ENCODE measurements around the gene QKI. TPM values are rescaled to one million over a fixed set of nuclear protein-coding genes. Genes with fewer than 3 reads are reported as not detected.

QKI gene
- total RNA-seq, 4 donors from 2014 or later = 126 to 199 (median 142) TPM

GRCh38 chr6:163548624-163549023 is 134.1 kb downstream of the QKI start:
- no peak overlapping the region for H3K4me3 ChIP-seq (ENCODE audit: low read depth, poor library complexity, severe bottlenecking)
- intact Hi-C loops (cut with DNase I; ENCODE audit: low total_unique reads) = no loop called here
- TF ChIP-seq CTCF (IDR thresholded peaks at IDR 0.05) (no peak), POLR2A (IDR thresholded peaks at IDR 0.05) (no peak)
- WGBS, 2 donors = 97 to 100% methylated on average over 3 of the region's 3 CpGs
- DNase-seq (ENCODE audit: low spot score in 2 of 2) = no peak

- TF ChIP-seq POLR2A (IDR thresholded peaks at IDR 0.05) (no peak), CTCF (IDR thresholded peaks at IDR 0.05) (no peak)
- DNase-seq (ENCODE audit: low spot score in 2 of 2) = no peak
- H3K4me3 ChIP-seq (ENCODE audit: low read depth, poor library complexity, severe bottlenecking) = no peak overlapping the region
- WGBS, 2 donors = 79 to 83% methylated on average over 4 of the region's 4 CpGs
- intact Hi-C loops (cut with DNase I; ENCODE audit: low total_unique reads) = no loop called here
These were observed 139.5 kb downstream of the QKI start for GRCh38 chr6:163554032-163554431.

- 80 to 82% methylated on average over 4 of the region's 4 CpGs for WGBS, 2 donors
- TF ChIP-seq CTCF (IDR thresholded peaks at IDR 0.05) = no peak
- TF ChIP-seq POLR2A (IDR thresholded peaks at IDR 0.05) = no peak
- intact Hi-C loops (cut with DNase I; ENCODE audit: low total_unique reads) = no loop called here
- no peak overlapping the region for H3K4me3 ChIP-seq (ENCODE audit: low read depth, poor library complexity, severe bottlenecking)
- DNase-seq (ENCODE audit: low spot score in 2 of 2) = peak in 1 of 2 donors; percentile 88
These were observed 140.1 kb downstream of the QKI start for GRCh38 chr6:163554663-163555062.

GRCh38 chr6:163559661-163560060 is 145.1 kb downstream of the QKI start:
- TF ChIP-seq POLR2A (IDR thresholded peaks at IDR 0.05) = no peak
- no peak for TF ChIP-seq CTCF (IDR thresholded peaks at IDR 0.05)
- intact Hi-C loops (cut with DNase I; ENCODE audit: low total_unique reads) = no loop called here
- DNase-seq (ENCODE audit: low spot score in 2 of 2) = no peak
- WGBS, 2 donors = 63 to 64% methylated on average over 3 of the region's 3 CpGs
- no peak overlapping the region for H3K4me3 ChIP-seq (ENCODE audit: low read depth, poor library complexity, severe bottlenecking)

- 94% methylated on average over 8 of the region's 8 CpGs for WGBS, 2 donors
These were observed 148.8 kb downstream of the QKI start for GRCh38 chr6:163563318-163563717.

More at GRCh38 chr6:163563318-163563717, 148.8 kb downstream of the QKI start:
- H3K4me3 ChIP-seq (ENCODE audit: low read depth, poor library complexity, severe bottlenecking) = no peak overlapping the region
- TF ChIP-seq CTCF (IDR thresholded peaks at IDR 0.05) = no peak
- TF ChIP-seq POLR2A (IDR thresholded peaks at IDR 0.05) = no peak
- DNase-seq (ENCODE audit: low spot score in 2 of 2) = no peak
- intact Hi-C loops (cut with DNase I; ENCODE audit: low total_unique reads) = no loop called here

All from lower leg skin (tissue), 4 donors.